Activated CD4-positive, alpha-beta memory T cell treated with anti-CD3 and anti-CD28 coated beads for 36 hours (primary cell): Measurements from ENCODE around the gene DLX1. TPM values are rescaled to one million over a fixed set of nuclear protein-coding genes. Genes with fewer than 3 reads are reported as not detected.

Source experiments
- CTCF ChIA-PET: fragments of 350-600 bp; sonication (Branson Sonifier 250); formaldehyde crosslinking; loops from one replicate; lab custom pipeline; 2021; ENCODE audit warnings: antibody characterized with exemption, inconsistent platforms; lab: Charles Lee
- POLR2A ChIA-PET: fragments of 350-600 bp; sonication (Branson Sonifier 250); formaldehyde crosslinking; loops from one replicate; lab custom pipeline; 2021; ENCODE audit warnings: antibody characterized with exemption; lab: Charles Lee
- DNase-seq: peaks from one replicate; pipeline ENCODE4 v3.0.0-alpha.2; 2020
- H3K27ac Mint-ChIP-seq: one replicate; pipeline ENCODE4 v1.8.0; 2021; ENCODE audit warnings: mixed read lengths
- H3K27me3 Mint-ChIP-seq: one replicate; pipeline ENCODE4 v1.8.0; 2021; ENCODE audit warnings: mixed read lengths
- H3K36me3 Mint-ChIP-seq: one replicate; pipeline ENCODE4 v1.8.0; 2021; ENCODE audit warnings: mixed read lengths
- H3K4me1 Mint-ChIP-seq: one replicate; pipeline ENCODE4 v1.8.0; 2021; ENCODE audit warnings: low read depth, mixed read lengths
- H3K4me3 Mint-ChIP-seq: one replicate; pipeline ENCODE4 v1.8.0; 2021; ENCODE audit warnings: mild to moderate bottlenecking, mixed read lengths
- H3K9me3 Mint-ChIP-seq: one replicate; pipeline ENCODE4 v1.8.0; 2021; ENCODE audit warnings: mixed read lengths
- intact Hi-C: fragments of 100-400 bp; cut with micrococcal nuclease; formaldehyde crosslinking; loops from one replicate; pipeline ENCODE4 v1.15.1; 2023
- total RNA-seq, 2 experiments: library from RNA; stranded (reverse); gene quantifications; one replicate each; pipeline ENCODE4 v1.2.3, GENCODE V29; 2021

Gene DLX1
- total RNA-seq, 2 experiments from 2014 or later: not detected

GRCh38 chr2:172083628-172084394, 1.5 kb upstream of the DLX1 start:
- DNase-seq: peak; percentile 21

DNA sequence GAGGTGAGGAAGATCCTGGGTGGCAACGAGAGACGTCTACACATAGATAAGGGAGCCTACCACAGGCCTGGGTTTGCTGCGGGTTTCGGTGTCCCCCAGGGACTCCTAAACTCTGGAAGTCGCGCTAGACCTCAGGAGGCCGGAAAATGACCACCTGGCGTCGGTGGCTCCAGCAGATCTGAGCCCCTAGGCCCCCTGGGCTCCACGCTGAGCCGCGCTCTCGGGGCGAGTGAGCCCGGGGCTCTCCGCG, 987 bp upstream of the DLX1 start:
- ChIA-PET CTCF (interaction anchor here (1.7 to 8.6 kb wide), 2 partner anchors 20 to 378 kb away, joined by 5 to 88 read pairs; partner anchors contain the start of gene DLX2), POLR2A (no interaction called here)
- intact Hi-C loops: loop anchor here (10.0 kb wide), 1 partner anchor 1370 kb away; the partner anchor contains the start of gene SP5
- no peaks in the 10 kb centered on the region for H3K9me3 Mint-ChIP-seq
- H3K27me3 Mint-ChIP-seq: peaks cover 92% of the 10 kb centered on the region
- no peak for DNase-seq
- H3K4me1 Mint-ChIP-seq: peaks cover 58% of the 10 kb centered on the region
- peaks cover 13% of the 10 kb centered on the region for H3K36me3 Mint-ChIP-seq
- no peak overlapping the region for H3K27ac Mint-ChIP-seq
- H3K4me3 Mint-ChIP-seq: peak overlapping the region; percentile 75

More at GRCh38 chr2:172083628-172084394, 1.5 kb upstream of the DLX1 start:
- H3K4me3 Mint-ChIP-seq: peak overlapping the region; percentile 75
- ChIA-PET POLR2A (no interaction called here), CTCF (interaction anchor here (0.7 to 8.6 kb wide), 3 partner anchors 16 to 378 kb away, joined by 3 to 88 read pairs (median 5); partner anchors contain the start of gene DLX2)
- intact Hi-C loops: loop anchor here (10.0 kb wide), 1 partner anchor 1369 kb away; the partner anchor contains the start of gene SP5
- H3K27me3 Mint-ChIP-seq: peaks cover 93% of the 10 kb centered on the region
- H3K36me3 Mint-ChIP-seq: peaks cover 13% of the 10 kb centered on the region
- H3K9me3 Mint-ChIP-seq: no peaks in the 10 kb centered on the region
- H3K27ac Mint-ChIP-seq: no peak overlapping the region
- peaks cover 58% of the 10 kb centered on the region for H3K4me1 Mint-ChIP-seq

- peaks cover 93% of the 10 kb centered on the region for H3K27me3 Mint-ChIP-seq
- CTCF ChIA-PET: interaction anchor here (0.7 to 8.6 kb wide), 6 partner anchors 11 to 381 kb away, joined by 3 to 88 read pairs (median 8); partner anchors contain the start of gene DLX2
- no peak overlapping the region for H3K27ac Mint-ChIP-seq
- intact Hi-C loops: loop anchor here (1.0 to 10.0 kb wide), 5 partner anchors 10 to 1370 kb away; partner anchors contain the start of genes DLX2, METAP1D and SP5
- POLR2A ChIA-PET: no interaction called here
- H3K9me3 Mint-ChIP-seq: no peaks in the 10 kb centered on the region
- H3K4me1 Mint-ChIP-seq: peaks cover 58% of the 10 kb centered on the region
- H3K36me3 Mint-ChIP-seq: peaks cover 13% of the 10 kb centered on the region
- peak overlapping the region; percentile 75 for H3K4me3 Mint-ChIP-seq
- peak; percentile 78 for DNase-seq
Observed at GRCh38 chr2:172084645-172085459, 455 bp upstream of the DLX1 start.

GRCh38 chr2:172086241-172087206, 1.2 kb downstream of the DLX1 start:
- H3K4me1 Mint-ChIP-seq: peaks cover 57% of the 10 kb centered on the region
- H3K4me3 Mint-ChIP-seq: peak overlapping the region; percentile 56
- no peaks in the 10 kb centered on the region for H3K9me3 Mint-ChIP-seq
- H3K27ac Mint-ChIP-seq: peak overlapping the region; percentile 42
- H3K36me3 Mint-ChIP-seq: peaks cover 8% of the 10 kb centered on the region
- intact Hi-C loops: loop anchor here (5.0 to 10.0 kb wide), 2 partner anchors 1264 to 1372 kb away; partner anchors contain the start of gene SP5
- peaks cover 92% of the 10 kb centered on the region for H3K27me3 Mint-ChIP-seq
- CTCF ChIA-PET: interaction anchor here (0.5 to 8.6 kb wide), 8 partner anchors 9 to 398 kb away, joined by 3 to 88 read pairs (median 4); partner anchors contain the start of gene DLX2
- DNase-seq: peak; percentile 75
- POLR2A ChIA-PET: interaction anchor here (2.0 kb wide), 1 partner anchor 16 kb away, joined by 8 read pairs; the partner anchor contains the start of gene DLX2

GRCh38 chr2:172087207-172087779, 2.0 kb downstream of the DLX1 start:
- peaks cover 57% of the 10 kb centered on the region for H3K4me1 Mint-ChIP-seq

DNA sequence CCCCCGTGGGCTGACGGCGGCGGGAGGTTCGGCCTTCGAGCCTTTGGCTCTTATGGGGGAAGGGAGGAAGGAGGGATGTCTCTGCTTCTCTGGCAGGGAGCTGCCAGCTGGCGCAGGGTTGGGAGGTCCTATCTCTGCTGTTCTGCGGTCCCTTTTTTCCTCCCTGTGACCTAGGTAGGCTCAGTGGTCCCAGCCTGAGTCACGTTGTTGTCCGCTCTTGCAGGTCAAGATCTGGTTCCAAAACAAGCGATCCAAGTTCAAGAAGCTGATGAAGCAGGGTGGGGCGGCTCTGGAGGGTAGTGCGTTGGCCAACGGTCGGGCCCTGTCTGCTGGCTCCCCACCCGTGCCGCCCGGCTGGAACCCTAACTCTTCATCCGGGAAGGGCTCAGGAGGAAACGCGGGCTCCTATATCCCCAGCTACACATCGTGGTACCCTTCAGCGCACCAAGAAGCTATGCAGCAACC, 2.5 kb downstream of the DLX1 start:
- H3K27me3 Mint-ChIP-seq: peaks cover 91% of the 10 kb centered on the region
- peaks cover 8% of the 10 kb centered on the region for H3K36me3 Mint-ChIP-seq
- peak overlapping the region; percentile 30 for H3K4me3 Mint-ChIP-seq
- H3K4me1 Mint-ChIP-seq: peaks cover 52% of the 10 kb centered on the region
- ChIA-PET CTCF (interaction anchor here (0.7 to 8.6 kb wide), 4 partner anchors 8 to 399 kb away, joined by 3 to 88 read pairs (median 12); partner anchors contain the start of gene DLX2), POLR2A (interaction anchor here (2.0 kb wide), 1 partner anchor 14 kb away, joined by 8 read pairs; the partner anchor contains the start of gene DLX2)
- H3K9me3 Mint-ChIP-seq: no peaks in the 10 kb centered on the region
- intact Hi-C loops: loop anchor here (5.0 to 10.0 kb wide), 2 partner anchors 1266 to 1373 kb away; partner anchors contain the start of gene SP5
- DNase-seq: no peak
- peak overlapping the region; percentile 68 for H3K27ac Mint-ChIP-seq

More at GRCh38 chr2:172087207-172087779, 2.0 kb downstream of the DLX1 start:
- POLR2A ChIA-PET: interaction anchor here (2.0 kb wide), 1 partner anchor 15 kb away, joined by 8 read pairs; the partner anchor contains the start of gene DLX2
- CTCF ChIA-PET: interaction anchor here (0.5 to 8.6 kb wide), 6 partner anchors 8 to 398 kb away, joined by 3 to 88 read pairs (median 6); partner anchors contain the start of gene DLX2
- Mint-ChIP-seq H3K4me3 (peak overlapping the region; percentile 30), H3K27ac (peak overlapping the region; percentile 68), H3K27me3 (peaks cover 91% of the 10 kb centered on the region), H3K9me3 (no peaks in the 10 kb centered on the region), H3K36me3 (peaks cover 8% of the 10 kb centered on the region)
- no peak for DNase-seq
- intact Hi-C loops: loop anchor here (5.0 to 10.0 kb wide), 2 partner anchors 1265 to 1372 kb away; partner anchors contain the start of gene SP5

DNA sequence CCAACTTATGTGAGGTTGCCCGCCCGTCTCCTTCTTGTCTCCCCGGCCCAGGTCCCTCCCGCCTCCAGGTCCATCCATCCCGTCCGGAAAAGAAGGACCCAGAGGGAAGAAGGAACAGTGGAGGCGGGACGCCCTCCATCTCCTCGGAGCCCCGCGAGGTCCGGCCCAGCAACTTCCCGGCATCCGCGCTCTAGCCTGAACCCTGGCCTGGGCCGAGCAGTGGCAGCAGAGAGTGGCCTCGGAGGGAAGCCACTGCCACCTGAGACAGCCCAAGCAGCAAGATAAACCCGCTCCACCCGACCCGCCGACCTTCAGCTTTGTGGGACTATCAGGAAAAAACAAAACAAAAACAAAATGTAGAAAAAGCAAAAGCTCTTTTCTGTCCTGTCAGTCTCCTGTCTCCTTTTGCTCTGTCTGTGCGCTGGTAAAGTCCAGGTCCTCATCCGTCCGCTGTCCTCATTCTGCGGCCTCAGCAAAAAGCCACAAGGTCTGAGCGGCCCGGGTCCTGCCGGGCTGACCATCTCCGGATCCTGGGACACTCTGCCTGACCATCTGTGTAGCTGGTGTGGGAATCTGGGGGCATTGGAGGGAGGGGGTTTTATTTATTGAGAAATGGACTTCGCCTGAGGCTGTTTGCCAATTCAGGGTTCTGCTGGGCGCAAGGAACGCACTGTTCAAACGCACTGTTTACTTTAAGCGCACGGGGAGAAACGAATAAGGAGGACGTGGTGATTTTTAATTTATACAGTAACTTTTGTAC, 3.1 kb downstream of the DLX1 start:
- CTCF ChIA-PET: interaction anchor here (0.7 to 8.6 kb wide), 2 partner anchors 16 to 297 kb away, joined by 3 to 88 read pairs; partner anchors contain the start of gene DLX2
- peaks cover 8% of the 10 kb centered on the region for H3K36me3 Mint-ChIP-seq

DNA sequence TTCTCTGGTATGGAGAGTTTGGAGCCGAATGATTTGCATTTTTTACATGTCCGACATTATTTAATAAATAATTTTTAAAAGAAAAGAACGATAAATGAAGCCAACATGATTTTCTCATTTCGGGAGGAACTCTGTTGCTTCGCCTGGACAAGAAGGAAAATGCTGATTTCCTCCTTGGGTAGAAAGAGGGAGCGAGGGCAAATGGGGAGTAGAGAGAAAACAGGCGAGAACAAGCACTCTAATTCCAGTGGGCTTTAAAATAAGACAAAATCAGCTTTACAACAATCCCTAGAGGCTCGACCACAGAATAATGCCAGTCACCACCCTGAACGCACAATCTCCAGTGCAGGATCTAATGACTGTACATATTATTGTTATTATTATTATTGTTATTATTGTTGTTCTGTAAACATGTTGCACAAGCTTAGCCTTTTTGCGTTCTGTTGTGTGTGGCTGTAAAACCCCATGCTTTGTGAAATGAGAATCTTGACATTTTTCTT, 3.7 kb downstream of the DLX1 start:
- no peak for DNase-seq
- POLR2A ChIA-PET: no interaction called here
- peaks cover 91% of the 10 kb centered on the region for H3K27me3 Mint-ChIP-seq
- peaks cover 47% of the 10 kb centered on the region for H3K4me1 Mint-ChIP-seq
- H3K9me3 Mint-ChIP-seq: no peaks in the 10 kb centered on the region
- no peak overlapping the region for H3K4me3 Mint-ChIP-seq
- intact Hi-C loops: loop anchor here (5.0 to 10.0 kb wide), 2 partner anchors 1267 to 1374 kb away; partner anchors contain the start of gene SP5
- peaks cover 8% of the 10 kb centered on the region for H3K36me3 Mint-ChIP-seq
- H3K27ac Mint-ChIP-seq: no peak overlapping the region
- CTCF ChIA-PET: interaction anchor here (8.6 kb wide), 1 partner anchor 15 kb away, joined by 88 read pairs; the partner anchor contains the start of gene DLX2

More for the DNA sequence above, 3.1 kb downstream of the DLX1 start:
- peaks cover 51% of the 10 kb centered on the region for H3K4me1 Mint-ChIP-seq
- H3K27me3 Mint-ChIP-seq: peaks cover 91% of the 10 kb centered on the region
- intact Hi-C loops: loop anchor here (5.0 to 10.0 kb wide), 2 partner anchors 1266 to 1374 kb away; partner anchors contain the start of gene SP5
- no peak for DNase-seq
- H3K9me3 Mint-ChIP-seq: no peaks in the 10 kb centered on the region
- H3K27ac Mint-ChIP-seq: peak overlapping the region; percentile 21
- POLR2A ChIA-PET: interaction anchor here (2.0 kb wide), 1 partner anchor 14 kb away, joined by 8 read pairs; the partner anchor contains the start of gene DLX2
- no peak overlapping the region for H3K4me3 Mint-ChIP-seq

DNA sequence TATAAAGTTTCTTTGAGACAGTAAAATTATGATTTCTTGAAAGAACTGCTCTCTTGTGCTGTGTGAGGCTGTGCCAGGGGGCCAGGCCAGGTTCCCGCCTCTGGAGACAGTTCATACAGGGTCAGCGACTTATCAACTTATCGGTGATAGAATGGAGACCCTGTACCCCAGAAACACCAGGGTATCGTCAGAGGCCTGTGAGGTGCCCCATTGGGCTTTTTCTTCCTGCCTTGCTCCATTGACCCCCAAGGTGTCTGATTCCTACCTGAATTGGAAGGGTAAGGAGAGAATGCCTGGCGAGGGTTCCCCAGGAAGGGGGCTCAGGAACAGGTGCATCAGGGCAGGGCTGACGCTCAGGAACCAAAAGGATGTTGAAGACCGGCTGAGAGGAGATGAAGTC, 4.3 kb downstream of the DLX1 start:
- Mint-ChIP-seq H3K27me3 (peaks cover 88% of the 10 kb centered on the region), H3K9me3 (no peaks in the 10 kb centered on the region), H3K36me3 (peaks cover 8% of the 10 kb centered on the region), H3K27ac (peak overlapping the region; percentile 3), H3K4me1 (peaks cover 45% of the 10 kb centered on the region), H3K4me3 (no peak overlapping the region)
- ChIA-PET POLR2A (interaction anchor here (1.1 kb wide), 1 partner anchor 13 kb away, joined by 3 read pairs; the partner anchor contains the start of gene DLX2), CTCF (no interaction called here)
- intact Hi-C loops: loop anchor here (5.0 to 10.0 kb wide), 2 partner anchors 1267 to 1375 kb away; partner anchors contain the start of gene SP5
- no peak for DNase-seq
